Eye (tissue), 1 donor: ENCODE measurements around the gene CGN.
"Not testable (repeated sequence)": the region's sequence is repeated elsewhere in the genome, so short reads cannot be mapped to it uniquely, and the experiment has no call there.

Experiments used
- DNase-seq: peaks from one replicate; pipeline ENCODE4 v3.0.0-alpha.2; 2015

CGN gene

GRCh38 chr1:151502035-151502700, 9.0 kb upstream of the CGN start:
- DNase-seq, result no peak

GRCh38 chr1:151502859-151503780, 8.1 kb upstream of the CGN start:
- DNase-seq, result no peak

GRCh38 chr1:151504252-151504651, 6.9 kb upstream of the CGN start:
- DNase-seq, result no peak

- DNase-seq, result no peak
Observed at GRCh38 chr1:151504759-151505158, 6.4 kb upstream of the CGN start.

- no peak for DNase-seq
Observed at GRCh38 chr1:151508833-151509232, 2.4 kb upstream of the CGN start.

- no peak for DNase-seq
Observed at GRCh38 chr1:151509350-151510019, 1.7 kb upstream of the CGN start.

- DNase-seq, result no peak
Observed at GRCh38 chr1:151510020-151510405, 1.2 kb upstream of the CGN start.

- no peak for DNase-seq
Observed at GRCh38 chr1:151510614-151510956, 602 bp upstream of the CGN start.

- peak; percentile 85 for DNase-seq
Observed at GRCh38 chr1:151511636-151512215, 539 bp downstream of the CGN start.

- DNase-seq, result no peak
Observed at GRCh38 chr1:151512326-151512725, 1.1 kb downstream of the CGN start.

- no peak for DNase-seq
Observed at GRCh38 chr1:151512801-151513625, 1.8 kb downstream of the CGN start.

GRCh38 chr1:151513626-151514121, 2.5 kb downstream of the CGN start:
- DNase-seq, result no peak

- no peak for DNase-seq
Observed at GRCh38 chr1:151514366-151514765, 3.2 kb downstream of the CGN start.

GRCh38 chr1:151515265-151515664, 4.1 kb downstream of the CGN start:
- no peak for DNase-seq

GRCh38 chr1:151516031-151516511, 4.9 kb downstream of the CGN start:
- no peak for DNase-seq

- DNase-seq, result no peak
Observed at GRCh38 chr1:151518431-151518830, 7.2 kb downstream of the CGN start.

GRCh38 chr1:151518936-151519335, 7.7 kb downstream of the CGN start:
- DNase-seq, result no peak

- DNase-seq, result no peak
Observed at GRCh38 chr1:151519667-151520066, 8.5 kb downstream of the CGN start.

- DNase-seq, result no peak
Observed at GRCh38 chr1:151520359-151520758, 9.2 kb downstream of the CGN start.

- not testable (repeated sequence) for DNase-seq
Observed at GRCh38 chr1:151522427-151522826, 11.2 kb downstream of the CGN start.

GRCh38 chr1:151523326-151523725, 12.1 kb downstream of the CGN start:
- no peak for DNase-seq

GRCh38 chr1:151524736-151525135, 13.5 kb downstream of the CGN start:
- no peak for DNase-seq
